Measurements from ENCODE around the gene KLK4.

- TF ChIP-seq CTCF (IDR thresholded peaks at IDR 0.05) = no peak
- TF ChIP-seq POLR2A (IDR thresholded peaks at IDR 0.05) = no peak
Observed at GRCh38 chr19:50916069-50916468, 4.9 kb upstream of the KLK4 start.

Measured in thyroid gland (tissue), 4 donors.